HCT116 (cell line): ENCODE data around the gene CACNB2. TPM values are rescaled to one million over a fixed set of nuclear protein-coding genes. Genes with fewer than 3 reads are reported as not detected.

Source experiments
- ATAC-seq: fragments of 200-7000 bp; cut with Tn5 transposase; 2 replicates; pipeline ENCODE4 v1.9.1; 2020; ENCODE audit warnings: mild to moderate bottlenecking, moderate library complexity
- BruUV-seq: library from RNA; stranded (reverse); fragments of 400-500 nt; replicated peaks from 2 replicates; lab custom pipeline; 2021; lab: Mats Ljungman, UMichigan
- CTCF ChIA-PET: fragments of 300-600 bp; sonication (Branson Sonifier 250); formaldehyde crosslinking; loops from one replicate; lab custom pipeline; 2021; ENCODE audit warnings: antibody characterized with exemption; lab: Charles Lee
- POLR2A ChIA-PET: fragments of 300-600, 350-600 bp; sonication (Branson Sonifier 250); formaldehyde crosslinking; loops from one replicate; lab custom pipeline; 2021; ENCODE audit warnings: antibody characterized with exemption; lab: Charles Lee
- RAD21 ChIA-PET, 2 experiments: fragments of 300-600 bp; sonication (Branson Sonifier 250); formaldehyde crosslinking; loops; one replicate each; lab custom pipeline; 2023; ENCODE audit warnings: low total read pairs in 2 of 2; ENCODE audit not compliant: uncharacterized antibody in 2 of 2, unreplicated experiment in 2 of 2, low non-redundant PET in 1 of 2; lab: Charles Lee
- DNase-seq: peaks from one replicate; pipeline ENCODE4 v3.0.0-alpha.2; 2010; ENCODE audit warnings: low read depth, low spot score
- H2AFZ ChIP-seq: fragments of 200-600 bp; shearing (Covaris generic), sonication (generic); 2 replicates; pipeline ENCODE4 v1.6.1; 2017; ENCODE audit warnings: low read depth, mixed run types, mixed read lengths, antibody characterized with exemption, low read length; ENCODE audit not compliant: poor library complexity, severe bottlenecking
- H3K27ac ChIP-seq: 2 replicates; pipeline ENCODE4 v1.5.1; 2012; ENCODE audit warnings: low read depth, low read length
- H3K27me3 ChIP-seq: fragments of 200-600 bp; sonication (generic); 2 replicates; pipeline ENCODE4 v1.6.1; 2016; ENCODE audit warnings: mixed run types, low read length, mixed read lengths; ENCODE audit not compliant: insufficient read depth
- H3K36me3 ChIP-seq, 2 experiments: fragments of 200-500 bp in 1 of 2; fragments of 200-600 bp in 1 of 2; sonication (Bioruptor generic) in 1 of 2; sonication (generic) in 1 of 2; 2 replicates each; pipeline versions ENCODE4 v1.5.1 to v1.6.1; 2014 to 2016; ENCODE audit warnings: low read length in 2 of 2, inconsistent platforms in 1 of 2, mixed read lengths in 1 of 2, mixed run types in 1 of 2; ENCODE audit not compliant: insufficient read depth in 2 of 2, control insufficient read depth in 1 of 2
- H3K4me1 ChIP-seq, 2 experiments: fragments of 200-600 bp in 1 of 2; sonication (generic) in 1 of 2; 2 replicates each; pipeline versions ENCODE4 v1.5.1 to v1.6.1; 2012 to 2017; ENCODE audit warnings: low read length in 2 of 2, inconsistent platforms in 1 of 2, mild to moderate bottlenecking in 1 of 2, mixed read lengths in 1 of 2, mixed run types in 1 of 2, moderate library complexity in 1 of 2; ENCODE audit not compliant: insufficient read depth in 2 of 2, control insufficient read depth in 1 of 2
- H3K4me2 ChIP-seq: fragments of 200-600 bp; sonication (generic); 2 replicates; pipeline ENCODE4 v1.6.1; 2017; ENCODE audit warnings: mixed run types, low read length, mixed read lengths
- H3K4me3 ChIP-seq, 2 experiments: fragments of 200-600 bp in 1 of 2; sonication (generic) in 1 of 2; replicated peaks in 1 of 2; 2 replicates each; pipeline ENCODE4 v1.5.1; 2011 to 2016; ENCODE audit warnings: low read length in 2 of 2, control low read depth in 1 of 2, low read depth in 1 of 2, mild to moderate bottlenecking in 1 of 2, mixed read lengths in 1 of 2, mixed run types in 1 of 2
- H3K79me2 ChIP-seq: fragments of 200-600 bp; sonication (generic); 2 replicates; pipeline ENCODE4 v1.6.1; 2017; ENCODE audit warnings: mild to moderate bottlenecking, mixed run types, low read length, moderate library complexity, mixed read lengths; ENCODE audit not compliant: insufficient read depth
- H3K9ac ChIP-seq: fragments of 200-600 bp; sonication (generic); 2 replicates; pipeline ENCODE4 v1.6.1; 2016; ENCODE audit warnings: low read length, mixed read lengths
- H3K9me2 ChIP-seq: fragments of 200-600 bp; sonication (generic), shearing (Covaris generic); 2 replicates; pipeline ENCODE4 v1.6.1; 2017; ENCODE audit warnings: mixed run types, mild to moderate bottlenecking, moderate library complexity; ENCODE audit not compliant: insufficient read depth
- H3K9me3 ChIP-seq, 2 experiments: fragments of 200-500 bp in 1 of 2; fragments of 200-600 bp in 1 of 2; sonication (Bioruptor generic) in 1 of 2; sonication (generic) in 1 of 2; 2 replicates each; pipeline ENCODE4 v1.6.1; 2014 to 2017; ENCODE audit warnings: low read length in 2 of 2, mixed read lengths in 2 of 2, inconsistent platforms in 1 of 2, low read depth in 1 of 2, mild to moderate bottlenecking in 1 of 2, mixed run types in 1 of 2, moderate library complexity in 1 of 2; ENCODE audit not compliant: control insufficient read depth in 1 of 2, insufficient read depth in 1 of 2
- H4K20me1 ChIP-seq: fragments of 200-600 bp; sonication (generic), shearing (Covaris generic); 2 replicates; pipeline ENCODE4 v1.6.1; 2017; ENCODE audit warnings: mixed run types, mild to moderate bottlenecking, moderate library complexity; ENCODE audit not compliant: insufficient read depth
- CBX3 ChIP-seq: IDR thresholded peaks from 2 replicates; pipeline ENCODE4 v1.6.1; 2012; ENCODE audit warnings: low read depth
- CEBPB ChIP-seq: IDR thresholded peaks from 2 replicates; pipeline ENCODE4 v1.6.1; 2012; ENCODE audit warnings: low read depth
- CTCF ChIP-seq, 3 experiments: fragments of 200-600 bp in 1 of 3; sonication (generic) in 1 of 3; IDR thresholded peaks in 2 of 3; conservative IDR thresholded peaks in 1 of 3; 2 replicates each; pipeline ENCODE4 v1.5.1; 2012 to 2017; ENCODE audit warnings: low read depth in 2 of 3, low read length in 2 of 3, antibody characterized with exemption in 1 of 3, borderline replicate concordance in 1 of 3, control low read depth in 1 of 3, mild to moderate bottlenecking in 1 of 3, mixed read lengths in 1 of 3, mixed run types in 1 of 3, moderate library complexity in 1 of 3; ENCODE audit not compliant: insufficient read depth in 1 of 3
- EGR1 ChIP-seq: IDR thresholded peaks from 2 replicates; pipeline ENCODE4 v1.6.1; 2012; ENCODE audit warnings: low read depth
- ELF1 ChIP-seq: IDR thresholded peaks from 2 replicates; pipeline ENCODE4 v1.6.1; 2012; ENCODE audit warnings: low read depth, borderline replicate concordance
- EZH2 ChIP-seq: fragments of 200-600 bp; sonication (generic); IDR thresholded peaks from 2 replicates; pipeline ENCODE4 v1.6.1; 2017; ENCODE audit warnings: antibody characterized with exemption, mixed run types
- EZH2phosphoT487 ChIP-seq: fragments of 200-600 bp; IDR thresholded peaks from 2 replicates; pipeline ENCODE4 v1.6.1; 2018; ENCODE audit warnings: antibody characterized with exemption, borderline replicate concordance
- FOSL1 ChIP-seq: IDR thresholded peaks from 2 replicates; pipeline ENCODE4 v1.6.1; 2012; ENCODE audit warnings: low read depth
- JUND ChIP-seq: IDR thresholded peaks from 2 replicates; pipeline ENCODE4 v1.6.1; 2012
- POLR2AphosphoS5 ChIP-seq: IDR thresholded peaks from 2 replicates; pipeline ENCODE4 v1.6.1; 2011; ENCODE audit warnings: mild to moderate bottlenecking, low read depth, low read length, moderate library complexity
- RAD21 ChIP-seq: IDR thresholded peaks from 2 replicates; pipeline ENCODE4 v1.6.1; 2012; ENCODE audit warnings: low read depth, mild to moderate bottlenecking
- SP1 ChIP-seq: IDR thresholded peaks from 2 replicates; pipeline ENCODE4 v1.6.1; 2012; ENCODE audit warnings: low read depth
- SRF ChIP-seq: IDR thresholded peaks from 2 replicates; pipeline ENCODE4 v1.6.1; 2012; ENCODE audit warnings: low read depth
- TCF7L2 ChIP-seq: IDR thresholded peaks from 2 replicates; pipeline ENCODE4 v1.7.0; 2011; ENCODE audit warnings: borderline replicate concordance, inconsistent platforms; ENCODE audit not compliant: insufficient read depth, insufficient read length; ENCODE audit errors: extremely low read depth
- ZBTB33 ChIP-seq: IDR thresholded peaks from 2 replicates; pipeline ENCODE4 v1.6.1; 2011; ENCODE audit warnings: mild to moderate bottlenecking, low read length, moderate library complexity; ENCODE audit not compliant: insufficient replicate concordance; ENCODE audit errors: extremely low read depth
- ZFX ChIP-seq: fragments of 450-650 bp; IDR thresholded peaks from 2 replicates; pipeline ENCODE4 v1.6.1; 2017
- ZNF274 ChIP-seq: fragments of 200-500 bp; sonication (Bioruptor generic); IDR thresholded peaks from 2 replicates; pipeline ENCODE4 v1.6.1; 2014; ENCODE audit warnings: mild to moderate bottlenecking, low read depth, low read length, inconsistent platforms
- intact Hi-C: fragments of 100-400 bp; cut with micrococcal nuclease; formaldehyde crosslinking; loops from 2 replicates; pipeline ENCODE4 v1.10.0; 2022
- total RNA-seq: library from RNA; stranded (reverse); gene quantifications from one replicate; pipeline ENCODE4 v1.2.1, GENCODE V29; 2021; ENCODE audit not compliant: unreplicated experiment

CACNB2 gene
- total RNA-seq, 1 experiment from 2014 or later = 0.71 TPM

- CTCF ChIA-PET = no interaction called here
- H3K27ac ChIP-seq = no peak overlapping the region
Measured at GRCh38 chr10:18321371-18321770, 181.1 kb downstream of the CACNB2 start.

More at GRCh38 chr10:18321371-18321770, 181.1 kb downstream of the CACNB2 start:
- Histone ChIP-seq H3K4me2 (no peak overlapping the region), H4K20me1 (no peaks in the 10 kb centered on the region), H3K9me3 (no peaks in the 10 kb centered on the region), H3K9ac (no peak overlapping the region), H3K4me3 (no peak overlapping the region), H3K9me2 (no peaks in the 10 kb centered on the region), H2AFZ (no peak overlapping the region), H3K79me2 (no peaks in the 10 kb centered on the region), H3K36me3 (no peaks in the 10 kb centered on the region), H3K4me1 (no peaks in the 10 kb centered on the region), H3K27me3 (no peaks in the 10 kb centered on the region)
- intact Hi-C loops = no loop called here
- ATAC-seq (no peak), DNase-seq (no peak)
- RAD21 ChIA-PET = no interaction called here
- BruUV-seq = no TSS peak
- POLR2A ChIA-PET = no interaction called here
- no peak for TF ChIP-seq EZH2
- no peak for TF ChIP-seq JUND
- no peak for TF ChIP-seq POLR2AphosphoS5
- no peak for TF ChIP-seq ZNF274
- TF ChIP-seq CEBPB = no peak
- TF ChIP-seq SP1 = no peak
- no peak for TF ChIP-seq EGR1
- TF ChIP-seq ZFX = no peak
- no peak for TF ChIP-seq SRF
- TF ChIP-seq ELF1 = no peak
- TF ChIP-seq ZBTB33 = no peak
- no peak for TF ChIP-seq RAD21
- no peak for TF ChIP-seq CTCF (IDR thresholded peaks at IDR 0.05 in 2 of 3, conservative IDR thresholded peaks at IDR 0.05 in 1 of 3; ENCODE audit: borderline replicate concordance in 1 of 3, insufficient read depth in 1 of 3, low read depth in 2 of 3, low read length in 2 of 3)
- no peak for TF ChIP-seq CBX3
- TF ChIP-seq TCF7L2 = no peak
- TF ChIP-seq FOSL1 = no peak
- TF ChIP-seq EZH2phosphoT487 = no peak
